Loucy (cell line): Measurements from ENCODE around the gene BMPER.

ENCODE experiments used
- H2AFZ ChIP-seq: fragments of 200-600 bp; sonication (generic); 2 replicates; pipeline ENCODE4 v1.6.0; 2016; ENCODE audit warnings: antibody characterized with exemption, mild to moderate bottlenecking, low read length, moderate library complexity
- H3F3A ChIP-seq: fragments of 200-600 bp; 2 replicates; pipeline ENCODE4 v1.6.0; 2016; ENCODE audit warnings: antibody characterized with exemption, low read depth, mild to moderate bottlenecking
- H3K27me3 ChIP-seq: fragments of 200-600 bp; sonication (generic); 2 replicates; pipeline ENCODE4 v1.6.1; 2014; ENCODE audit warnings: low read length, mild to moderate bottlenecking; ENCODE audit not compliant: insufficient read depth, poor library complexity, severe bottlenecking
- H3K36me3 ChIP-seq: fragments of 200-600 bp; sonication (generic); 2 replicates; pipeline ENCODE4 v1.6.1; 2016; ENCODE audit warnings: low read length; ENCODE audit not compliant: insufficient read depth
- H3K4me1 ChIP-seq: fragments of 200-600 bp; sonication (generic); 2 replicates; pipeline ENCODE4 v1.5.1; 2014; ENCODE audit warnings: low read length, mild to moderate bottlenecking; ENCODE audit not compliant: insufficient read depth, poor library complexity, severe bottlenecking
- H3K4me2 ChIP-seq: fragments of 200-600 bp; sonication (generic); 2 replicates; pipeline ENCODE4 v1.6.0; 2014; ENCODE audit warnings: antibody characterized with exemption, low read length, low read depth, mild to moderate bottlenecking; ENCODE audit not compliant: poor library complexity, severe bottlenecking
- H3K4me3 ChIP-seq: fragments of 200-600 bp; sonication (generic); 2 replicates; pipeline ENCODE4 v1.5.1; 2014; ENCODE audit warnings: low read length, mild to moderate bottlenecking, mixed read lengths; ENCODE audit not compliant: poor library complexity, severe bottlenecking
- H3K79me2 ChIP-seq: fragments of 200-600 bp; sonication (generic); 2 replicates; pipeline ENCODE4 v1.6.1; 2014; ENCODE audit warnings: low read length; ENCODE audit not compliant: insufficient read depth
- H3K9ac ChIP-seq: fragments of 200-600 bp; sonication (generic); 2 replicates; pipeline ENCODE4 v1.6.0; 2014; ENCODE audit warnings: mild to moderate bottlenecking, low read depth, low read length, moderate library complexity; ENCODE audit not compliant: poor library complexity, severe bottlenecking
- H3K9me2 ChIP-seq: fragments of 200-600 bp; sonication (generic); replicated peaks from 2 replicates; pipeline ENCODE4 v1.6.1; 2016; ENCODE audit warnings: low read depth, low read length, mixed read lengths
- H3K9me3 ChIP-seq: fragments of 200-600 bp; sonication (generic); 2 replicates; pipeline ENCODE4 v1.6.1; 2014; ENCODE audit warnings: mild to moderate bottlenecking, antibody characterized with exemption, low read length, low read depth; ENCODE audit not compliant: insufficient read depth
- H4K20me1 ChIP-seq: fragments of 200-600 bp; sonication (generic); 2 replicates; pipeline ENCODE4 v1.6.0; 2014; ENCODE audit warnings: antibody characterized with exemption, low read length, mild to moderate bottlenecking; ENCODE audit not compliant: insufficient read depth, poor library complexity, severe bottlenecking
- EZH2phosphoT487 ChIP-seq: fragments of 200-600 bp; IDR thresholded peaks from 2 replicates; pipeline ENCODE4 v1.6.1; 2018; ENCODE audit warnings: antibody characterized with exemption, mild to moderate bottlenecking, moderate library complexity, borderline replicate concordance
- TF ChIP-seq, protein P1 (sequence below): fragments of 200-600 bp; sonication (generic); conservative IDR thresholded peaks from 2 replicates; pipeline ENCODE4 v1.5.1; 2014; ENCODE audit warnings: mild to moderate bottlenecking, antibody characterized with exemption, low read length

The BMPER gene

DNA sequence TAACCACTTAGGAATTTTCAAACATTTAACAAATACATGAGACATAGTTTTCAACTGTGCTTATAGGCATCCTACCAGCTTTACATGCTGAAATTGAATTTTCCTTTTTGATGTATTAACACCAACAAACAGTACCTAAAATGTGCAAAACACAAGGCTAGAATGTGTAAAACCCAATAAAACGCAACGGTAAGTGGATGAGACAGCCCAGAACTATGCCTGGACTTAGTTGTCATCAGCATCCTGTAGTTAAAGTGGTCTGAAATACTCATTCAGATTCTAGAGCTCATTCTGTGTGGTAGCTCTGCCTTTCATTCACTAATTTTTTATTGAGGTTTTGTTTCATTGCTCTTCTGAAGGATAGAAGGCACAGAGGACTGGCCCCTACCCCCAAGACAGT, 137.1 kb downstream of the BMPER start:
- no peaks in the 10 kb centered on the region for H3K4me1 ChIP-seq
- no peaks in the 10 kb centered on the region for H3K36me3 ChIP-seq
- H3K27me3 ChIP-seq, result no peaks in the 10 kb centered on the region
- no peak overlapping the region for H3K4me3 ChIP-seq
- no peaks in the 10 kb centered on the region for H4K20me1 ChIP-seq
- H3K9ac ChIP-seq, result no peak overlapping the region
- H3F3A ChIP-seq, result no peaks in the 10 kb centered on the region
- no peaks in the 10 kb centered on the region for H3K9me3 ChIP-seq
- H3K9me2 ChIP-seq, result no peaks in the 10 kb centered on the region
- no peak overlapping the region for H2AFZ ChIP-seq
- TF ChIP-seq EZH2phosphoT487, result no peak
- TF ChIP-seq, protein P1, sequence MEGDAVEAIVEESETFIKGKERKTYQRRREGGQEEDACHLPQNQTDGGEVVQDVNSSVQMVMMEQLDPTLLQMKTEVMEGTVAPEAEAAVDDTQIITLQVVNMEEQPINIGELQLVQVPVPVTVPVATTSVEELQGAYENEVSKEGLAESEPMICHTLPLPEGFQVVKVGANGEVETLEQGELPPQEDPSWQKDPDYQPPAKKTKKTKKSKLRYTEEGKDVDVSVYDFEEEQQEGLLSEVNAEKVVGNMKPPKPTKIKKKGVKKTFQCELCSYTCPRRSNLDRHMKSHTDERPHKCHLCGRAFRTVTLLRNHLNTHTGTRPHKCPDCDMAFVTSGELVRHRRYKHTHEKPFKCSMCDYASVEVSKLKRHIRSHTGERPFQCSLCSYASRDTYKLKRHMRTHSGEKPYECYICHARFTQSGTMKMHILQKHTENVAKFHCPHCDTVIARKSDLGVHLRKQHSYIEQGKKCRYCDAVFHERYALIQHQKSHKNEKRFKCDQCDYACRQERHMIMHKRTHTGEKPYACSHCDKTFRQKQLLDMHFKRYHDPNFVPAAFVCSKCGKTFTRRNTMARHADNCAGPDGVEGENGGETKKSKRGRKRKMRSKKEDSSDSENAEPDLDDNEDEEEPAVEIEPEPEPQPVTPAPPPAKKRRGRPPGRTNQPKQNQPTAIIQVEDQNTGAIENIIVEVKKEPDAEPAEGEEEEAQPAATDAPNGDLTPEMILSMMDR, result no peak
- no peaks in the 10 kb centered on the region for H3K79me2 ChIP-seq
- no peak overlapping the region for H3K4me2 ChIP-seq

DNA sequence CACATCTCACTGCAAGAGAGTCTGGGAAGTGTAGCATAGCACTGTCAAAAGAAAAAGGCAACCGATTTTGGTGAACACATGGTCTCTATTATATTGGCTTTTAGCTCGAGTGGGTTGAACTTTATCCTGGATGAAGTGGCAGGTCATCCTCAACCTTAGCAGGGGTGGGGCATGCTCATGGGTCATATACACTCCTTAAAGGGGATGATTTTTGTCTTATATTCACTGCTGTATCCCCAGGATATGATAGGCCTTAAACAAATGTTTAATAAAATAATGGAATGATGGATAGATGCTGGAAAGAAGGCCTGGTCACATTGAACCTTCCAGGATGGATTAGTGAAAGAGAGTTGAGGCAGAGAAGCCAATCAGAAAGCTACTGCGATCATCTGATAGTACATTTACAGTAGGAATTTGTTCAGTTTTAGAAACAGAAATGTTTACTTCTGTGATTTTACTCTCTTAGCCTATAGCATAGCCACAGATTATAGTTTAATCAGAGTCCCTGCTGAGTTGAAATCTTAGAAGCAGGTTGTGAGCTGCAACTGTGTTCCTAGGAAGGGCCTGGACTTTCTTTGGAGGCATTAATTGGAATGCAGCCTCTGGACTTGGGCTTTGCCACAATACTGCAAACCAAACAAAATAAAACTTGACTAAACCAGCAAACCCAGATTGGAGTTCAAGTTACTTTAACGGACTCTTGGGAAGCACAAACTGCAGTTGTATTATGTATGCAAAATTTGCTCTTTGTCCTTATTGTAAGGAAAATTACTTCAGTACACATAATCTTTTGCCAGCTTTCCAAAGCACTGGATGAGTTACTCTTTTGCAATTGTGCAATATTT, 138.3 kb downstream of the BMPER start:
- H3K4me1 ChIP-seq, result no peaks in the 10 kb centered on the region
- no peaks in the 10 kb centered on the region for H3F3A ChIP-seq
- no peaks in the 10 kb centered on the region for H3K9me2 ChIP-seq
- no peak overlapping the region for H3K4me3 ChIP-seq
- H3K79me2 ChIP-seq, result no peaks in the 10 kb centered on the region
- H3K27me3 ChIP-seq, result no peaks in the 10 kb centered on the region
- H3K36me3 ChIP-seq, result no peaks in the 10 kb centered on the region
- H3K9ac ChIP-seq, result no peak overlapping the region
- H3K9me3 ChIP-seq, result no peaks in the 10 kb centered on the region
- no peak overlapping the region for H2AFZ ChIP-seq
- no peak for TF ChIP-seq EZH2phosphoT487
- H4K20me1 ChIP-seq, result no peaks in the 10 kb centered on the region
- H3K4me2 ChIP-seq, result no peak overlapping the region

DNA sequence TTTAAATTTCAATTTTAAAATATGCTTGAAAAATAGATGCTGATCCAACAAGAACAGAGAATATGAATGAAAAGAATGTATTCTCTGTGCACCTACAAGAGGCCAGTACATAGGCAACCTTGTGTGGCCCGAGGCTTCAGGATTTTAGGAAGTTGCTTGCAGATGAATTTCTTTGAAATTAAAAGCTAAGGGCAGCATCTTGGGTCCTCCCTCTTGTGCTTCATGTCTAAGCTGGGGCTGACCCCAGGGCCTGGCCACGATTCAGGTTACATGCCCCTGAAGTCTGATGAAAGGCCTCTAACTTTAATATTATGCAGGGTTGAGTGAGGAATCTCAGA, 138.9 kb downstream of the BMPER start:
- no peaks in the 10 kb centered on the region for H3K36me3 ChIP-seq
- no peaks in the 10 kb centered on the region for H3F3A ChIP-seq
- no peak overlapping the region for H2AFZ ChIP-seq
- TF ChIP-seq EZH2phosphoT487, result no peak
- TF ChIP-seq, protein P1, result no peak
- no peaks in the 10 kb centered on the region for H3K9me3 ChIP-seq
- H3K4me2 ChIP-seq, result no peak overlapping the region
- no peaks in the 10 kb centered on the region for H3K9me2 ChIP-seq
- no peaks in the 10 kb centered on the region for H3K79me2 ChIP-seq
- no peak overlapping the region for H3K4me3 ChIP-seq
- H3K27me3 ChIP-seq, result no peaks in the 10 kb centered on the region
- H3K9ac ChIP-seq, result no peak overlapping the region
- H4K20me1 ChIP-seq, result no peaks in the 10 kb centered on the region
- no peaks in the 10 kb centered on the region for H3K4me1 ChIP-seq
